Measurements from ENCODE around the gene GSTM4.

Gene GSTM4

DNA sequence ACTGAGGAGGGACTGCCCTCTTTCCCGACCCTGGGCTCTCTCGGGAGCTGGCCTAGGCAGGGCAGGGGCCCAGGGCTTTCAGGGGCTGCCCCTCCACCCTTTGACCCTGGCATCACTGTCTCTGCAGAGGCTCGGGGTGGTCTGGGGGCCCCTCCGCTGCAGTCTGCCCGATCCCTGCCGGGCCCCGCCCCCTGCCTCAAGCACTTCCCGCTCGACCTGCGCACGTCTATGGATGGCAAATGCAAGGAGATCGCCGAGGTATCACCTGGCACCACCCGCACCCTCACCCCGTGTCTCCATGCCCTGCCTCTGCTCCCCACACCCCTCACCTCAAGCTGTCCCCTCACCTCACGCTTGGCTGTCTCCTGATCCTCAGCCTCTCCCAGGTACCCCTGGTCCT is 30.7 kb upstream of the GSTM4 start:
- no peak for DNase-seq

- no peak for DNase-seq
Observed at GRCh38 chr1:109625601-109626560, 30.0 kb upstream of the GSTM4 start.

- no peak for DNase-seq
Observed at GRCh38 chr1:109626682-109627408, 29.1 kb upstream of the GSTM4 start.

DNA sequence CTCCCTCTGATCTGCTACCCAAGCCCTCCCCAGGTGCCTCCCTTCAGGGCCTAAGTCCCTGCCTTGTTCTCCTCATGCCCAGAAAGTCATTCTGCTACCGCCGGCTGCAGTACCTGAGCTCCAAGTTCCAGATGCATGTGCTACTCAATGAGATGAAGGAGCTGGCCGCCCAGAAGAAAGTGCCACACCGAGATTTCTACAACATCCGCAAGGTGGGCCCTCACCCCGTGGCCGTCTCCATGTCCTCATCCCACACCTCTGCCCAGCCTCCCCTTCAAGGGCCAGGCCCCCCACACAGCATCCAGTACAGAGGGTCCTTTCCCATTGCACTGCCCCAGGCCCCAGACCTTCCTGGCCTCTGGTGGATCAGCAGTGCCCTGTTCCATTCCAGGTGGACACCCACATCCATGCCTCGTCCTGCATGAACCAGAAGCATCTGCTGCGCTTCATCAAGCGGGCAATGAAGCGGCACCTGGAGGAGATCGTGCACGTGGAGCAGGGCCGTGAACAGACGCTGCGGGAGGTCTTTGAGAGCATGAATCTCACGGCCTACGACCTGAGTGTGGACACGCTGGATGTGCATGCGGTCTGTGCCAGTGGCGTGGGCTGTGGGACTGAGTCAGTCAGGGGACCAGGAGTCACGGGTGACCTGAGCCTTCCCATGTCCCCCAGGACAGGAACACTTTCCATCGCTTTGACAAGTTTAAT is 28.1 kb upstream of the GSTM4 start:
- DNase-seq = no peak

GRCh38 chr1:109628540-109629321 is 27.2 kb upstream of the GSTM4 start:
- no peak for DNase-seq

DNA sequence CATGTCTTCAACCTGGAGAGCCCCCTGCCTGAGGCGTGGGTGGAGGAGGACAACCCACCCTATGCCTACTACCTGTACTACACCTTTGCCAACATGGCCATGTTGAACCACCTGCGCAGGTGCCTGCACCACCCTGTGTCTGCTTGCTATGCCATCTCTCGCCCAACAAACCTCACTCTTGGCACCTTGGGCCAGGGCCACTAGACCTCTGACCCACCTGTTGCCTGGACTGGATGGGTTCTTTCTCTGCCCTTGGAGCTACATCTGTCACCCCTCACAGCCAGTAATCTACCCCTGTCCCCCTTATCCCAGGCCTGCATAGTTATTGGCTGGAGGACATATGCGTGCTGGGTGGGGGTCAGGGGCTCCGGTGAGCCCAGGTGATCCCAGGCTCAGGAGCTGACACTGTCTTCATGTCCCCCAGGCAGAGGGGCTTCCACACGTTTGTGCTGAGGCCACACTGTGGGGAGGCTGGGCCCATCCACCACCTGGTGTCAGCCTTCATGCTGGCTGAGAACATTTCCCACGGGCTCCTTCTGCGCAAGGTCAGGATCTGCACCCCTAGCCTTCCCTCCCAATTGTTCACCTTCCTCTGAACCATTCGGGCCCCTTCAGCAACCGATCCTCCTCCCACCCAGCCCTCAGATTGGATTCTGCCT is 26.4 kb upstream of the GSTM4 start:
- DNase-seq = no peak

- DNase-seq = no peak
Observed at GRCh38 chr1:109630081-109630897, 25.6 kb upstream of the GSTM4 start.

DNA sequence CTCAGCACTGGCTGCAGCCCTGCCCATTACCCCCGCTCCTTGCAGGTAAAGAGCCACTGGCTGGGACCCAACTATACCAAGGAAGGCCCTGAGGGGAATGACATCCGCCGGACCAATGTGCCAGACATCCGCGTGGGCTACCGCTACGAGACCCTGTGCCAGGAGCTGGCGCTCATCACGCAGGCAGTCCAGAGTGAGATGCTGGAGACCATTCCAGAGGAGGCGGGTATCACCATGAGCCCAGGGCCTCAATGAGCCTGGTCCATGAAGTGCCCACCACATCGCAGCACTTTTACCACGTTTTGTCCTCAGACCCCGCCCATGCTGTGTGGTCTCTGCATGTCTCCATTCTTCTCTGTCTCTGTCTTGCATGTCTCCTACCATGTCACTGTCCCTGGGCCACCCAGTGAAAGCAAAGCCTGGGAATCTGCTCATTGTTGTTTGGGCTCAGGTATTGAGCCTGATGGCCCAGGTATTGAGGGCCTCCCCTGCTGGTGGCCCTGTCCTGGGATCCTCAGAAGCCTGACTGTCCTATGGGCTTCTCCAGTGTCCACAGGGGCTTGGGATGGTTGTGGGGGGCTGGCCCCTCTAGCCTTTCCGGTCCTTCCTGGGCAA is 24.9 kb upstream of the GSTM4 start:
- DNase-seq = no peak

DNA sequence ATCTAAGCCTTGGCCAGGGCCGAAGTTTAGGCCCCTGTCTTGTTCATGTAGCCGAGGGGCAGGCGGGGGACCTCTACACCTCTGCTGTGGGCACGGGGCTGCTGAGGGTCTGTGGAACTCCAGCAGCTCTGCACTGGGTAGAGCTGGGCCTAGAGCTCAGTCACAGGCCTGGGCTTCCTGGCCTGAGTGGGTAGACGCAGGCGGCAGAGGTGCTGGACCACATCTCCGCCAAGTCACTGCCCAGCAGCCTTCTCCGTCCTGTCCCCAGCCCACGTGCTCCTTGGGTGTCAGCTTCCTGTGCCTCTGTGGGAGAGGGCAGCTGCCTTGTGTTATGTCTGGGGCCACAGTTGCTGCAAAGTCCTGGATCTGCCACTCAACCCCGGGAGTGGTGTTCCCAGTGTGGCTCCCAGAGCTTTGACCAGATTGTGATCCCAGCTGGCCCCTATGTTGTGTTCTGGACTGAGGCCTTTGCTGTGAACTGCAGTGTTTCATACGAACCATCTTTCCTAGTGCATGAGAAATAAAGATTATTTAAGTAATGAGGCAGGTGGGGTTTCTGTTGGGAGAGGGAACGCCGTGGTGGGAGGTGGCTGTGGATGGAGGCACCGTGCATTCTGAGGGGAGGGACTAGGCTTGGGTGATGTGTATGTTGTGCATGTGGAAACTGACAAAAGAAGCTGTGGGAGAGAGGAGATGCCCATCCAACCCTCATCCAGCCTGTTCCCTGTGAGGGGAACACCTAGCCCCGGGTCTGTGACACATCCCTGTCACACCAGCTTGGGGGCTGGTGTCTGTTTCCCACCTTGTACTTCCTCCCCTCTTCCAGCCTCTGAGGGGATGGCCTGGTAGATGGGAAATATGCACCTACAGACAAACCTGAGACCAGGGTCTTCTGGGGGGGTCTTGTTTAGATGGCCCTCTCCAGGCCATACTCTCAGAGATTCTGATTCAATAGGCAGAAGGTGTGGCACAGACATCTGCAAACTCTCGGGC is 24.1 kb upstream of the GSTM4 start:
- no peak for DNase-seq

DNA sequence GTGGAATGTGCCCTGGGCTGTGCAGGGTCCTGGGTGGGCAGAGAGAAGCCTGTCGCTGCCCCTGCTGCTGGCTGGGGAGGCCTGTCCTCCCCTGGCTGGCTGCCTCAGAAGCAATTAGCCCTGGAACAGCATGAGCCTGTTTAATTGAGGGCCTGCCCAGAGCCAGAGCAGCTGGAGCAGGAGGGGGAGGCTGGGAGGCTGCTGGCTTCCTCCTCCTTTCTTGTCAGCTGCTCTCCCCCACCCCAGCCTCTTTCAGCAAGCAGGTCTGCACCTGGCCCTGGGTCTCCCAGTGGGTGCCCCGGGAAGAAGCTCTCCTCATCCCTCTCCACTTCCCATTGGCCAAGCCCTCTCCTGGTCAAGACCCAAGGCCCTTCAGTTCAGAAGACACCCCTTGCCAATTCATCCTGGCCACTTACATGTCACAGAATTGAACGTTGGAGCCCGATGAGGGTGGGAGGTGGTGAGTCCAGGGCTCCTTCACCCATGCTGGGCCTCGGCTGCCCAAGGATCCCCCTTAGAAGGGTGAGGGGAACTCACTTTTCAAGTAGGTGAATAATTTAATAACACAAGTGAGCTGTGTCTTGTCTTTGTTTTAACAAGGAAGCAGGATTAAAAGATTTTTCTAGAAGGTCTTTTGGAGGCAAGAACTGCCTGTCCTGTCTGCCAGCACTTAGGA is 23.1 kb upstream of the GSTM4 start:
- DNase-seq = no peak

DNA sequence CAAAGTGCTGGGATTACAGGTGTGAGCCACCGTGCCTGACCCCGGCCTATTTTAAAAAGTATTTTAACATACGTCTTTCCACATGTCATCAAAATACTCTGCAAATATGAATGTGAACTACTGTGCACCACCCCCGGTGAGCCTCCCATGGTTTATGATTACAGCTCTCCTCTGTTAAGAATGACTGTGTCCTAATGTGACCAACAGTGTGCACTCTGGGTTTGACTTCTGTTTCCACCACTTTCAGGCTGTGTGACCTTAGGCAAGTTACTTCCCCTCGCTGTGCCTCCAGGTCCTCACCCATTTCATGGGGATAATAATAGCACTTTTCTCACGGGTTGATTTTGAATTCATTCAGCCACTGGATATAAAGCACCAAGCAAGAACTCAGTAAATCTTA is 21.6 kb upstream of the GSTM4 start:
- DNase-seq = no peak

- DNase-seq = no peak
Observed at GRCh38 chr1:109634771-109635750, 20.8 kb upstream of the GSTM4 start.

DNA sequence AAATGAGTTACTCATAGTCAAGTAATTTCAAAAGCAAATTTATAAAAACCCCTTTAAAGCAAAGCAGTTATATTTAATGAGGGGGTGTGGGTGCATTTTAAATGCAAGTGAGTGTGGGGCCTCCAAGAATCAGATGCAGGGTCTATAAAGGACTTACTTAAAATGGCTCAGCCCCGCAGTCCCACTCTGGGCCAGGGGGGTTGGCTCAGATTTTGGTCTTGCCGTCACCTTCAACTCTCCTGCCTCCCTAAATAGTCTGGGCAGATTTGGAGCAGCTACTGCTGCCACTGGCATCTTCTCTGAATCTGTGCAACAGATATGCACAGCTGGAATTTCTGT is 20.1 kb upstream of the GSTM4 start:
- DNase-seq = no peak

GRCh38 chr1:109636201-109636952 is 19.5 kb upstream of the GSTM4 start:
- DNase-seq = no peak

DNA sequence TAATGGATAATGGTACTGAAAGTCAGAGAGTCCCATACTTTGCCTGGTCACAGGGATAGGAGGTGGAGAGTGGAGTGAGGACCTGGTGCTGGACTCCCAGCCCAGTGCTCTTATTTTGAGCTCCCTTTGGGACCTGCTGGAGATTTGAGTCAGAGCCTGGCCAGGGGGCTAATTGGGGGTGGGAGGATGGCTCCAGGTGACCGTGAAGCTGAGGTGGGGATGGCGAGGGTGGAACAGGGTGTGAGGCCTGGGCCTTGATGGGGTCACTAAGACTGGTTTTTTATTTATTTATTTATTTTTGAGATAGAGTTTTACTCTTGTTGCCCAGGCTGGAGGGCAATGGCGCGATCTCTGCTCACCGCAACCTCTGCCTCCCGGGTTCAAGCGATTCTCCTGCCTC is 18.5 kb upstream of the GSTM4 start:
- no peak for DNase-seq

- no peak for DNase-seq
Observed at GRCh38 chr1:109639063-109639840, 16.6 kb upstream of the GSTM4 start.
